Fibroblast of lung (primary cell): ENCODE measurements around the gene SOWAHD.

Experiments used
- EZH2 ChIP-seq: IDR thresholded peaks from 2 replicates; pipeline ENCODE4 v1.5.1; 2012; ENCODE audit warnings: low read length, control low read depth, mild to moderate bottlenecking; ENCODE audit errors: missing control alignments
- TF ChIP-seq, protein P1 (sequence below), 2 donors: IDR thresholded peaks in 1 of 2; conservative IDR thresholded peaks in 1 of 2; 1 replicate in 1 of 2; 2 replicates in 1 of 2; pipeline ENCODE4 v1.5.1; 2011 to 2012; ENCODE audit warnings: low read length in 2 of 2, control low read depth in 1 of 2, inconsistent platforms in 1 of 2, low read depth in 1 of 2, mild to moderate bottlenecking in 1 of 2

DNA sequence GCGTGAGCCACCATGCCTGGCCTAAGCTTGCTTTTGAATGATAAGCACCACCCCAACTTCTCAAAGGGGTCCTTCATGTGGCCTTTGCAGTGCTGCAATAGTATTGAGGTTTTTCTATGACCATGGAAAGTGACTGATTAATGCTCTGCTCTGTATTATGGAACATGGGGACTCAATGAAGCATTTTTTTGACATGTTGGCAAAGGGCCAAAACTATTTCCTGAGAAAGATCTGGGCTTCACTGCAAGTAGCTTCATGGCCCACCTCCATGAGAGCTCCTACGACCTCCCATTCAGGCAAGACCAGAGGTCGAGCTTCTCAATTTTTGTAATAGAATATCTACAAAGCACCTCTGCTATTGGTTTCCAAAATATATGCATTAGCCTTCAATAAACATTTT, 48.8 kb upstream of the SOWAHD start:
- TF ChIP-seq, protein P1, sequence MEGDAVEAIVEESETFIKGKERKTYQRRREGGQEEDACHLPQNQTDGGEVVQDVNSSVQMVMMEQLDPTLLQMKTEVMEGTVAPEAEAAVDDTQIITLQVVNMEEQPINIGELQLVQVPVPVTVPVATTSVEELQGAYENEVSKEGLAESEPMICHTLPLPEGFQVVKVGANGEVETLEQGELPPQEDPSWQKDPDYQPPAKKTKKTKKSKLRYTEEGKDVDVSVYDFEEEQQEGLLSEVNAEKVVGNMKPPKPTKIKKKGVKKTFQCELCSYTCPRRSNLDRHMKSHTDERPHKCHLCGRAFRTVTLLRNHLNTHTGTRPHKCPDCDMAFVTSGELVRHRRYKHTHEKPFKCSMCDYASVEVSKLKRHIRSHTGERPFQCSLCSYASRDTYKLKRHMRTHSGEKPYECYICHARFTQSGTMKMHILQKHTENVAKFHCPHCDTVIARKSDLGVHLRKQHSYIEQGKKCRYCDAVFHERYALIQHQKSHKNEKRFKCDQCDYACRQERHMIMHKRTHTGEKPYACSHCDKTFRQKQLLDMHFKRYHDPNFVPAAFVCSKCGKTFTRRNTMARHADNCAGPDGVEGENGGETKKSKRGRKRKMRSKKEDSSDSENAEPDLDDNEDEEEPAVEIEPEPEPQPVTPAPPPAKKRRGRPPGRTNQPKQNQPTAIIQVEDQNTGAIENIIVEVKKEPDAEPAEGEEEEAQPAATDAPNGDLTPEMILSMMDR (conservative IDR thresholded peaks at IDR 0.05 in 1 of 2, IDR thresholded peaks at IDR 0.05 in 1 of 2; ENCODE audit: low read depth in 1 of 2, low read length in 2 of 2) = no peak
- TF ChIP-seq EZH2 = no peak
